GM12878 (cell line): ENCODE measurements around the gene CNTNAP5.

Experiments
- CHD4 ChIP-seq: fragments of 200-600 bp; sonication (generic); IDR thresholded peaks from 2 replicates; pipeline ENCODE4 v1.6.1; 2016; ENCODE audit warnings: mild to moderate bottlenecking
- JUND ChIP-seq: IDR thresholded peaks from 2 replicates; pipeline ENCODE4 v1.6.1; 2012; ENCODE audit warnings: low read depth, mild to moderate bottlenecking, low read length, improper control_type of control experiment, moderate library complexity
- MYC ChIP-seq: IDR thresholded peaks from 2 replicates; pipeline ENCODE4 v1.6.1; 2011; ENCODE audit warnings: mild to moderate bottlenecking, low read length, moderate library complexity, inconsistent platforms; ENCODE audit not compliant: insufficient read depth, insufficient replicate concordance, insufficient read length, severe bottlenecking
- POLR2AphosphoS5 ChIP-seq: IDR thresholded peaks from 2 replicates; pipeline ENCODE4 v1.6.1; 2011; ENCODE audit warnings: mild to moderate bottlenecking, low read length, inconsistent platforms
- RAD21 ChIP-seq: IDR thresholded peaks from 2 replicates; pipeline ENCODE4 v1.6.1; 2011; ENCODE audit warnings: mild to moderate bottlenecking, low read depth, low read length, moderate library complexity; ENCODE audit not compliant: insufficient read depth
- SIN3A ChIP-seq: IDR thresholded peaks from 2 replicates; pipeline ENCODE4 v1.6.1; 2012; ENCODE audit warnings: low read depth, low read length, improper control_type of control experiment
- TARDBP ChIP-seq: IDR thresholded peaks from 2 replicates; pipeline ENCODE4 v1.6.1; 2016; ENCODE audit warnings: borderline replicate concordance
- TCF12 ChIP-seq: IDR thresholded peaks from 2 replicates; pipeline ENCODE4 v1.6.1; 2011; ENCODE audit warnings: low read depth, mild to moderate bottlenecking, low read length
- TF ChIP-seq, protein P1 (sequence below), 3 experiments: IDR thresholded peaks in 2 of 3; conservative IDR thresholded peaks in 1 of 3; 2 replicates each; pipeline ENCODE4 v1.5.1; 2011; ENCODE audit warnings: low read depth in 3 of 3, low read length in 3 of 3, mild to moderate bottlenecking in 3 of 3, control low read depth in 2 of 3, moderate library complexity in 2 of 3, inconsistent platforms in 1 of 3, mixed read lengths in 1 of 3; ENCODE audit not compliant: control insufficient read depth in 2 of 3, insufficient read depth in 1 of 3; ENCODE audit errors: extremely low read depth in 1 of 3
- TF ChIP-seq, protein P2 (sequence below): fragments of 450-650 bp; IDR thresholded peaks from 2 replicates; pipeline ENCODE4 v1.6.1; 2017; ENCODE audit warnings: mild to moderate bottlenecking, moderate library complexity
- TF ChIP-seq, protein P3 (sequence below): fragments of 450-650 bp; IDR thresholded peaks from 2 replicates; pipeline ENCODE4 v1.6.1; 2016; ENCODE audit warnings: mild to moderate bottlenecking

DNA sequence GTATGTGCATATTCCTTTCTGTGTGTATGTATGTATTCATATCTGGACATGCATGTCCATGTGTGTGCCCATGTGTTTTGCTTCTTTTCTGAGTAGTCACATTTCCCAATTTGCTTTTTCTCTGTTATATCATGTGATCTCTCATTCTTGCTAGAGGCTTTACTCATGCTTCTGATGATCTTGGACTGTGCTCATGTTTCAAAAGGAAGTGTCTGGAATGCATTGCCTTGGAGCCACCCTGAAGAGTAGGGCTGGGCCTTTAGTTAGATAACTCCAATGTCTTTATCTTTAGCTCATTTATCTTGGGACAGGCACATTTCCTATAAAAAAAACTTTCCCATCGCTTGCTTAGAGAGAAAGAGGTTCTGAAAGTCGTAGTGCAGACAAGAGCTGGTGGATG, 859.2 kb downstream of the CNTNAP5 start:
- TF ChIP-seq, protein P1, sequence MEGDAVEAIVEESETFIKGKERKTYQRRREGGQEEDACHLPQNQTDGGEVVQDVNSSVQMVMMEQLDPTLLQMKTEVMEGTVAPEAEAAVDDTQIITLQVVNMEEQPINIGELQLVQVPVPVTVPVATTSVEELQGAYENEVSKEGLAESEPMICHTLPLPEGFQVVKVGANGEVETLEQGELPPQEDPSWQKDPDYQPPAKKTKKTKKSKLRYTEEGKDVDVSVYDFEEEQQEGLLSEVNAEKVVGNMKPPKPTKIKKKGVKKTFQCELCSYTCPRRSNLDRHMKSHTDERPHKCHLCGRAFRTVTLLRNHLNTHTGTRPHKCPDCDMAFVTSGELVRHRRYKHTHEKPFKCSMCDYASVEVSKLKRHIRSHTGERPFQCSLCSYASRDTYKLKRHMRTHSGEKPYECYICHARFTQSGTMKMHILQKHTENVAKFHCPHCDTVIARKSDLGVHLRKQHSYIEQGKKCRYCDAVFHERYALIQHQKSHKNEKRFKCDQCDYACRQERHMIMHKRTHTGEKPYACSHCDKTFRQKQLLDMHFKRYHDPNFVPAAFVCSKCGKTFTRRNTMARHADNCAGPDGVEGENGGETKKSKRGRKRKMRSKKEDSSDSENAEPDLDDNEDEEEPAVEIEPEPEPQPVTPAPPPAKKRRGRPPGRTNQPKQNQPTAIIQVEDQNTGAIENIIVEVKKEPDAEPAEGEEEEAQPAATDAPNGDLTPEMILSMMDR (IDR thresholded peaks at IDR 0.05 in 2 of 3, conservative IDR thresholded peaks at IDR 0.05 in 1 of 3; ENCODE audit: control insufficient read depth in 2 of 3, extremely low read depth in 1 of 3, insufficient read depth in 1 of 3, low read depth in 3 of 3, low read length in 3 of 3), result no peak
- TF ChIP-seq TARDBP (no peak), TCF12 (no peak), MYC (no peak), RAD21 (no peak), SIN3A (no peak), CHD4 (no peak), JUND (no peak), POLR2AphosphoS5 (no peak)
- TF ChIP-seq, protein P2, sequence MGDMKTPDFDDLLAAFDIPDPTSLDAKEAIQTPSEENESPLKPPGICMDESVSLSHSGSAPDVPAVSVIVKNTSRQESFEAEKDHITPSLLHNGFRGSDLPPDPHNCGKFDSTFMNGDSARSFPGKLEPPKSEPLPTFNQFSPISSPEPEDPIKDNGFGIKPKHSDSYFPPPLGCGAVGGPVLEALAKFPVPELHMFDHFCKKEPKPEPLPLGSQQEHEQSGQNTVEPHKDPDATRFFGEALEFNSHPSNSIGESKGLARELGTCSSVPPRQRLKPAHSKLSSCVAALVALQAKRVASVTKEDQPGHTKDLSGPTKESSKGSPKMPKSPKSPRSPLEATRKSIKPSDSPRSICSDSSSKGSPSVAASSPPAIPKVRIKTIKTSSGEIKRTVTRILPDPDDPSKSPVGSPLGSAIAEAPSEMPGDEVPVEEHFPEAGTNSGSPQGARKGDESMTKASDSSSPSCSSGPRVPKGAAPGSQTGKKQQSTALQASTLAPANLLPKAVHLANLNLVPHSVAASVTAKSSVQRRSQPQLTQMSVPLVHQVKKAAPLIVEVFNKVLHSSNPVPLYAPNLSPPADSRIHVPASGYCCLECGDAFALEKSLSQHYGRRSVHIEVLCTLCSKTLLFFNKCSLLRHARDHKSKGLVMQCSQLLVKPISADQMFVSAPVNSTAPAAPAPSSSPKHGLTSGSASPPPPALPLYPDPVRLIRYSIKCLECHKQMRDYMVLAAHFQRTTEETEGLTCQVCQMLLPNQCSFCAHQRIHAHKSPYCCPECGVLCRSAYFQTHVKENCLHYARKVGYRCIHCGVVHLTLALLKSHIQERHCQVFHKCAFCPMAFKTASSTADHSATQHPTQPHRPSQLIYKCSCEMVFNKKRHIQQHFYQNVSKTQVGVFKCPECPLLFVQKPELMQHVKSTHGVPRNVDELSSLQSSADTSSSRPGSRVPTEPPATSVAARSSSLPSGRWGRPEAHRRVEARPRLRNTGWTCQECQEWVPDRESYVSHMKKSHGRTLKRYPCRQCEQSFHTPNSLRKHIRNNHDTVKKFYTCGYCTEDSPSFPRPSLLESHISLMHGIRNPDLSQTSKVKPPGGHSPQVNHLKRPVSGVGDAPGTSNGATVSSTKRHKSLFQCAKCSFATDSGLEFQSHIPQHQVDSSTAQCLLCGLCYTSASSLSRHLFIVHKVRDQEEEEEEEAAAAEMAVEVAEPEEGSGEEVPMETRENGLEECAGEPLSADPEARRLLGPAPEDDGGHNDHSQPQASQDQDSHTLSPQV, result no peak
- TF ChIP-seq, protein P3, sequence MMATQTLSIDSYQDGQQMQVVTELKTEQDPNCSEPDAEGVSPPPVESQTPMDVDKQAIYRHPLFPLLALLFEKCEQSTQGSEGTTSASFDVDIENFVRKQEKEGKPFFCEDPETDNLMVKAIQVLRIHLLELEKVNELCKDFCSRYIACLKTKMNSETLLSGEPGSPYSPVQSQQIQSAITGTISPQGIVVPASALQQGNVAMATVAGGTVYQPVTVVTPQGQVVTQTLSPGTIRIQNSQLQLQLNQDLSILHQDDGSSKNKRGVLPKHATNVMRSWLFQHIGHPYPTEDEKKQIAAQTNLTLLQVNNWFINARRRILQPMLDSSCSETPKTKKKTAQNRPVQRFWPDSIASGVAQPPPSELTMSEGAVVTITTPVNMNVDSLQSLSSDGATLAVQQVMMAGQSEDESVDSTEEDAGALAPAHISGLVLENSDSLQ, result no peak
